Adipose tissue (tissue), 3 donors: ENCODE measurements around the gene ACSM6. TPM values are rescaled to one million over a fixed set of nuclear protein-coding genes. Genes with fewer than 3 reads are reported as not detected.
"Not testable (repeated sequence)": the region's sequence is repeated elsewhere in the genome, so short reads cannot be mapped to it uniquely, and the experiment has no call there.

ENCODE experiments used
- H3K27ac ChIP-seq: one replicate; pipeline ENCODE4 v1.5.1; 2013; ENCODE audit warnings: low read depth, low read length
- WGBS, 3 donors: extraction: QIAGEN DNeasy Blood & Tissue Kit; methylation state at CpG; one replicate each; pipeline ENCODE4 v1.1.7; 2013; 5-methylcytosine and 5-hydroxymethylcytosine counted together
- polyA plus RNA-seq, 3 donors: library from polyadenylated mRNA; stranded (reverse); fragments of 200-250 nt; gene quantifications; one replicate each; pipeline ENCODE4 v1.2.3, GENCODE V29; 2013
- donor health status: healthy with polysubstance abuse.
- donor health status: Bipolar disorder and iron deficiency.
- donor health status: healthy.

ACSM6 gene
- polyA plus RNA-seq = under 1 TPM; 0.07 to 0.34 (median 0.22) TPM

- H3K27ac ChIP-seq = no peak within 1 kb of the TSS
- 50 to 86% (median 82%) methylated on average over 1 of the region's 1 CpG for whole genome bisulfite sequencing, 3 donors
These were observed at the start of gene ACSM6 for GRCh38 chr10:95193944-95194343. Gene ACSM6, plus strand, starts transcription at chr10:95194238. Its CDS starts 248 bp downstream, at chr10:95194486.

DNA sequence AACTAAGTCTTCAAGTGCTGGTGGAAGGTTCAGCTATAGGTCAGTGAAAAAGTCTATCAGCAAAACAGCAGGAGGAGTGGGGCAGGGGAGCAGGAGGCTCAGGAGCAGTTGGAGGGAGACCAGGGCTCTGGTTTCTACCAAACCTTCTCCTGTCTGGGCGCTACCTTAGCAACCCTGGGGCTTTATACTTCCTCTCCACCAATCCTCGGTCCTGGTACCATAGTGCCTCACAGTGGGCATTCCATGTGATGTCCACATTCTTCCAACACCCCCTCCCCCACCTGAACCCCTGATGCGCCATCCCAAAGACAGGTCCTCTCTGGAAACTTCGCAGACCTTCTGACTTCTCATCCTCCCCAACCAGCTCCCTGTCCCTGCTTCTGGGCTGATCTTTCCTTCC lies 25.3 kb upstream of the ACSM6 start:
- WGBS, 3 donors = 88 to 93% (median 91%) methylated on average over 4 of the region's 4 CpGs
- H3K27ac ChIP-seq = no peak overlapping the region

DNA sequence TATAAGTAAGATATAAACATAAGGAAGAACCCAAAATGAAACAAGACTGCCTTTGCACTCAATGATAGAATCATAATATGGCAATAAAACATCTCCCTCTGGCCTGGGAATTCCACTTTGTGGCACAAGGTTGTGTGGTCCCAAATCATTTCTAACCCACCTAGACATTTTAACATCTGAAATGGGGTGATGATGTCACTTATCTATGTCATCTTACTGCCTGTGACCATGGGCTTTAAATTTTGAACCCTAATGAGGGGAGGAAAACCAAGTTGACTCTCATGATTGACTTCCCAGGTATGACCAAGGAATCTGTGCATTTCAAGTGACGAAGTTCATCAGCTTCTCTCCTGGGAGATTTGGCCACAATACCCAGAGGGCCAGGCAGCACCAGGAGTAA lies 24.5 kb upstream of the ACSM6 start:
- H3K27ac ChIP-seq = no peak overlapping the region
- 91 to 95% (median 92%) methylated on average over 1 of the region's 1 CpG for WGBS, 3 donors

GRCh38 chr10:95170790-95171189 lies 23.2 kb upstream of the ACSM6 start:
- H3K27ac ChIP-seq = no peak overlapping the region
- WGBS, 3 donors = 64 to 73% (median 71%) methylated on average over 2 of the region's 2 CpGs

GRCh38 chr10:95171336-95171735 lies 22.7 kb upstream of the ACSM6 start:
- 46 to 71% (median 68%) methylated on average over 3 of the region's 3 CpGs for WGBS, 3 donors
- H3K27ac ChIP-seq = no peak overlapping the region

DNA sequence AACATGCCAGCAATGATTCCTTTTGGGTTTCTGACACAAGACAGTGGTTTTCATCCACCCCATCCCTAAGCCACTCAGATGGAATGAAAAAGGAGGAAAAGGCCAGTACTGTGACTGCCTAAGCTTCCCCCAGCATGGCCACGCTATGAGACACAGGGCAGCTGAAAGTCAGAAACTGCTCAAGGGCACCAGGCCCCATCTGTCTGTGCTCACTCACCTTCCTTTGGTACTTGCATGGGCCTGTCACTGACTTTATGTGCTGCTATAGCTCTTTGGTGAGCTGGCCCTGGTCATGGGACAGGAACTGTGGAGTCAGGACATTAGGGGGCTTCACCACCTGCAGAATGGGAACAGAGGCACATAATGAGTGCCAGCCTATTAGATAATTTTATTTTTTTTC lies 21.2 kb upstream of the ACSM6 start:
- 90 to 96% (median 93%) methylated on average over 1 of the region's 1 CpG for WGBS, 3 donors

DNA sequence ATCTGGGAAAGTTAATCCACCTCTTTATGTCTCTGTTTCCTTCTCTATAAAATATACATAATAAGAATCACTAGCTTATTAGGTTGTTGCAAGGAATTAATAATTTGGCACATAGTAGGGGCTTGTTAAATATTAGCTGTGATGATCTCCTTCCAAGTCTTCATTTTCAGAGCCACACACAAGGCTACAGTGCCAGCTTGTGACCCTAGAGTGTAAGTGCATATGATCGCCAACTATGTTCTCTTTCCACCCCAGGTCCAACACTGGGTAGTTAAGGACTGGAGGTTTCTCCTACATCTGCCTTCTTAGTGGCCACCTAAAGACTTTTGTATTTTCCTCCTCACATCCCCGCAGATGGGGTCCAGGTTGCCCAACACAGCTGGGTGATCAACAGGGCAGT lies 17.9 kb upstream of the ACSM6 start:
- 94 to 100% (median 99%) methylated on average over 2 of the region's 2 CpGs for WGBS, 3 donors
- H3K27ac ChIP-seq = no peak overlapping the region

More for the DNA sequence above, 21.2 kb upstream of the ACSM6 start:
- no peak overlapping the region for H3K27ac ChIP-seq

DNA sequence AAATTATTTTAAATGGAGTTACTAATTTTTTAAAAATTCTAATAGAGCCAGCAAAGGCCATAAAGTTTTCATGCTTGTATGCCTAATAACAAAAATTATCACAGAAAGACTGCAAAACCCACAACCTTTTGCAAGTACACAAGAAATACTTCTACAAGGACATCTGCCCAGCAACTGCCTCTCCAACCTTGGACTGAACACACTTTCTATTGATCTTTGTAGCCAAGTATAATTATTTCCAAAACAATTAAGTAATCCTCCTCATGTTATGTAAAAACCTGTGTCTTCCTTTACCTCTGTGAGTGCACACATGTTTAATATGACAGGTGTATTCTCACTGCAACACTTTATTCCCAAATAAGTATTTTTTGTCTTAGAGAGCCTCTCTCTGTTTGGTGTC lies 16.6 kb upstream of the ACSM6 start:
- H3K27ac ChIP-seq = no peak overlapping the region

DNA sequence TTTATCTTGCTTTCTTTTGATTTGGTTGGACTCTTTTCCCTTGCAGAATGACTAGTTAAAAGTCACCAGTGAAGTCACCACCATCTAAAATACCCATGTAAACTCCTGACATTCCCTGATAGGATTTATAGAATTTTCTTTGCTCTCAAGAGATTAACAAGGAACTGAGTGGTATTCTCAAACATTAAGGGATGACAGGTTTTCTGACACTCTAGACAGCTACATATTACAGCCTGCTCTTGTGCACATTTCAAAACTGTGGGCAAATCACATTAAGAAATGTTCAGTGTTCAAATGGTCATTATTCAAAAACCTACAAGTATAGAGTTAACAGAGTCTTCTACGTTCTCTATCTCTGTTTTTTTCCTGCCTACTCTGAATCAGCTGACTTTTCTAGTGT lies 15.8 kb upstream of the ACSM6 start:
- WGBS, 3 donors = 8 to 74% (median 61%) methylated on average over 1 of the region's 1 CpG
- no peak overlapping the region for H3K27ac ChIP-seq

- 44 to 92% (median 90%) methylated on average over 1 of the region's 1 CpG for WGBS, 3 donors
- no peak overlapping the region for H3K27ac ChIP-seq
These were observed 15.2 kb upstream of the ACSM6 start for GRCh38 chr10:95178797-95179196.

DNA sequence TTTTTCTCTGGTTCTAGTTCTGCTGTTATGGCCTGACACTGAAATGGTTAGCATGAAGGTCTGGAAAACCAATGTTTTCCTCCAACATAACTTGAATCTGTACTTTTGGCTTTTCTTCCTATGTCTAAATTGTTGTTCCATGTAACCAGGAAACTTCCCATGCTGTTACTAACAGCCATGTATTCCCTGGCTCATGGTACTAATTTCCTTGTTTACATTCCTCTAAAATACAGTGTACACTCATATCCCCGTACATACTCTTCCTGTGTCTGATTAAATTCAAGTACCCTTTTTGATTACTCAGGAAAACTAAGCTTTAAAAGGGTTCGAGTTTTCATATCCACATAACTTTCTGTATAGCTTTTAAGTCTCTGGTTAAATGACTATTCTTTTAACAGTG lies 12.3 kb upstream of the ACSM6 start:
- H3K27ac ChIP-seq = no peak overlapping the region
- WGBS, 3 donors = 24 to 64% (median 55%) methylated on average over 2 of the region's 2 CpGs

DNA sequence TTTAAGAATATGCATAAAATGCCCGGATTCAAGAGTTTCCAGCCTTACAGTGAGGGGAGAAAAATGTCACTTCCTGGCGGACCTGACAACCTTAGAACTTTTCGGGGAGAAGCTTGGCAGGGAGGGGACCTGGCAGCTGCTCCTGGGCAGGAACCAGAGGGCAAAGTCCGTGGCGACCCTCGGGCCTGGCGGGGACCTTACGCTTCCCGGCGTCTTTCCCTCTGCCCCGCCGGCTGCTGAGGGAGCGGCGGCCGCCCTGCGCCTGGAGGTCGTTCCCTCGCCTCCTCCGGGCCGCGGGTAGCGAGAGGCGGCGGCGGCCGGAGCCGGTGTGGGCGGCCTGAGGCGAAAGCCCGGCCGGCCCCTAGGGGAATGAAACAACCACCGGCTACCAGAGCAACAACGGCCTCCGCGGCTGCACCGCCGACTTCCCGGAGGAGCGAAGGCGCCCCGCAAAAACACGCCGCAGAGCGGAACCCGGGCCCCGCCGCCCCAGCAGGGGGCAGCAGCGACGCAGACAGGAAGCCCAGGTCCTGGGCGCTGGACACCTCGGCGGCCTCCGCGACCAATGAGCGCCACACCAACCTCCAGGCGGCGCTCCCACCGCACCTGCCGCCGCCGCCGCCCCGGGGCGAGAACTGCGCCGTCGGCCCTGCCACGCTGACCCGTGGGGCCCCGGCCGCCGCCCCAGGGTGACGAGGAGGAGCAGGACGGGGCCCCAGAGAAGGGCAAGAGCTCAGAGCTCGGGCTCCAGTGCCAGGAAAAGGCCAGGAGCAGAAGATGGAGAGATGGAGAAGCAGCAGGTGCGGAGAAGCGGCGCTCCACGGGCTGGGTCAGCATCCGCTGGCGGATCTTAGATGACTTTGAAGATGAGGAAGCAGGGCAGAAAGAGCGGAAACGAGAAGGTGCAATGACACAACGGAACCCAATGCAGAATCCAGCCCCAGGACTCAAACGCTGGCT lies 10.5 kb upstream of the ACSM6 start:
- no peak overlapping the region for H3K27ac ChIP-seq
- 3 to 4% (median 4%) methylated on average over 69 to 85 of the region's 85 CpGs for WGBS, 3 donors

DNA sequence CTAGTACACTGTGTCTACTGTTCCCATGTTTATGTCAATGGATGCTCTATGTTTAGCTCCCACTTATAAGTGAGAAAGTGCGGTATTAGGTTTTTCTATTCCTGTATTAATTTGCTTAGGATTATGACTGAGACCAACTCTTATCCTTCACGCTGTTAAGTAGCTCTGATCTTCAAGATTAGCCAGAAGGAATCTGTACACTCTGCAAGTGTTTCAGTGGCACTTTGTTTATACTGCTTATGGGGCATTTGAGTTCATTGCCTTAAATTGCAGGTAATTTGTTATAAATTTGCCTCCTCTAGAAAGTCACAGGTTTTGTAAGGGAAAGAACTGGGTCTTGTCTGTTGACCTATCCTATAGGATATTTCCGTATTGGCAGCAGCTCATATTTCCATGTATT lies 6.4 kb upstream of the ACSM6 start:
- no peak overlapping the region for H3K27ac ChIP-seq
- WGBS, 3 donors = 80 to 86% (median 80%) methylated on average over 3 of the region's 3 CpGs

- no peak overlapping the region for H3K27ac ChIP-seq
These were observed 5.4 kb upstream of the ACSM6 start for GRCh38 chr10:95188593-95188992.

GRCh38 chr10:95196046-95196445 lies 2.0 kb downstream of the ACSM6 start:
- no peak overlapping the region for H3K27ac ChIP-seq
- WGBS, 3 donors = 36 to 69% (median 66%) methylated on average over 3 of the region's 3 CpGs

DNA sequence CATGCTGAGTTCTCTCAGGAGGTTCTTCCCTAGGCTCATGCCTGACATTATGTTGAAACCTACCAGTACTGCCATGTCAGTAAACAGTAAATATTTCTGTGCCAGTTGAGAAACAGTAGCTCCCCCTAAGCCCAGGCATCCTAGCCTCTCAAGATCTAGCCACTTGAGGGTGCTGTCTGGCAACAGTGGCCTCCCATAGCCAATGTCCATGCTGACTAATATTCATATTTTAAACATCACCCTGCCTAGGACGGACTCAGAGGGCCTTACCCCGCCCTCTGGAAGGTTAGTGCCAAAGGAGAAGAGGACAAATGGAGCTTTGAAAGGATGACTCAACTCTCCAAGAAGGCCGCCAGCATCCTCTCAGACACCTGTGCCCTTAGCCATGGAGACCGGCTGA lies 7.7 kb downstream of the ACSM6 start:
- no peak overlapping the region for H3K27ac ChIP-seq
- WGBS, 3 donors = 93 to 97% (median 96%) methylated on average over 4 of the region's 4 CpGs

- H3K27ac ChIP-seq = not testable (repeated sequence)
- WGBS, 3 donors = 77 to 94% (median 89%) methylated on average over 5 of the region's 5 CpGs
These were observed 8.8 kb downstream of the ACSM6 start for GRCh38 chr10:95202865-95203264.

DNA sequence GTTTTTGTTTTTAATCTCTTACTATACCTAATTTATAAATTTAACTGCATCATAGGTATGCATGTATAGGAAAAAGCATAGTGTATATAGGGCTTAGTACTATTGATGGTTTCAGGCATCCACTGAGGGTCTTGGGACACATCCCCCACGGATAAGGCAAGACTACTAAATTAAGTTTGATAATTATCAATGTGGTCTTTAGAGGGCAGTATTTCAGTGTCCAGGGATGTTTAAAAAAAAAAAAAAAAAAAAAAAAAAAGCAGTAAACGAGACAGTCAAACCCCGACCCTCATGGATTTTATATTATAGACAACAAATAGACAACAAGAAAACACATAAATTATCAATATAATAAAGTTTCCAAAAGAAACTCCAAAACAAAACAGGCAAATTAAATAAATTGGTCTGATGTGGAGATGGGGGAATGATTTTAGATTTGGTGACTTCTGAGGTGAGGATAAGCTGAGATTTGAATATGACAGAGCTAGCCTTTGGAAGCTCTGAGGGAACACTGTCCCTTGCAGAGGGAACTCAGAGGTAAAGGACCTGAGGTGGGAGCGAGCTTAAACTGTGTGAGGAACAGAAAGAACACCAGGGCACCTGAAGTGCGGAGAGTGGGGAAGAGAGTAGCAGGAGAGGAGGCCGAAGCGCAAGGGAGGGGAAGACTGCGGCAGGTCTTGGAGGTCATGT lies 14.8 kb downstream of the ACSM6 start:
- WGBS, 3 donors = 62 to 74% (median 63%) methylated on average over 8 of the region's 8 CpGs
- no peak overlapping the region for H3K27ac ChIP-seq

GRCh38 chr10:95209509-95210127 lies 15.6 kb downstream of the ACSM6 start:
- WGBS, 3 donors = 95 to 96% (median 95%) methylated on average over 6 of the region's 6 CpGs
- no peak overlapping the region for H3K27ac ChIP-seq
